ENCODE results near the gene TBCE.
A peak's percentile ranks its signal among the peaks of the same experiment; 100 is the strongest.

TBCE gene

GRCh38 chr1:235434001-235434400, 66.8 kb downstream of the TBCE start:
- DNase-seq (ENCODE audit: insufficient read length, low spot score) (no peak), FAIRE-seq (no peak)
- TF ChIP-seq CTCF (IDR thresholded peaks at IDR 0.05; ENCODE audit: insufficient read depth, missing control alignments): peak; percentile 18

DNA sequence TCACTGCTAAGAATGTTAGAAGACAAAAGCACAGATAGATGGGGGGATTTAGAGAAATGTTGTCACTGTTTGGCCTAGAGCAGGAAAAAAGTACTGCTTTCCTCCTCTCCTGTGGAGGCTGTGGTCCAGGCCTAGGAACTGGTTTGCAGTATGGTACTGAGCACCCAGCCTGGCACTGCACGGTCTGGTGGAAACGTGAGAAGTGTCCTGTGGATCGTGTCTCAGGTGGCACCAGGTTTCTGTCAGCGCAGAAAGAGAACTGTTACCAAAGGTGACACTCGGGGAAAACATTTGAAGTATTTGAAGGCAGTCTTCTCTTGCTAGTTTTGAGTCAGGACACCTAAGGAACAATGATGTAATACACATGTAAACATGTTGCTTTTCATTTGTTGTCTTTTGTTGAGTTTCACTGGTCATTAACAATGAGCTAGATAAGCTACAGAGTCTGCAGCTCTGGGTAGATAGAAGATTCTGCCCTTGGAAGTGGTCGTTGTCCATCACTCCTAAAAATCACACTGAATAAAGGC, 74.0 kb downstream of the TBCE start:
- TF ChIP-seq CTCF (IDR thresholded peaks at IDR 0.05; ENCODE audit: insufficient read depth, missing control alignments): no peak
- no peak for FAIRE-seq
- no peak for DNase-seq (ENCODE audit: insufficient read length, low spot score)

DNA sequence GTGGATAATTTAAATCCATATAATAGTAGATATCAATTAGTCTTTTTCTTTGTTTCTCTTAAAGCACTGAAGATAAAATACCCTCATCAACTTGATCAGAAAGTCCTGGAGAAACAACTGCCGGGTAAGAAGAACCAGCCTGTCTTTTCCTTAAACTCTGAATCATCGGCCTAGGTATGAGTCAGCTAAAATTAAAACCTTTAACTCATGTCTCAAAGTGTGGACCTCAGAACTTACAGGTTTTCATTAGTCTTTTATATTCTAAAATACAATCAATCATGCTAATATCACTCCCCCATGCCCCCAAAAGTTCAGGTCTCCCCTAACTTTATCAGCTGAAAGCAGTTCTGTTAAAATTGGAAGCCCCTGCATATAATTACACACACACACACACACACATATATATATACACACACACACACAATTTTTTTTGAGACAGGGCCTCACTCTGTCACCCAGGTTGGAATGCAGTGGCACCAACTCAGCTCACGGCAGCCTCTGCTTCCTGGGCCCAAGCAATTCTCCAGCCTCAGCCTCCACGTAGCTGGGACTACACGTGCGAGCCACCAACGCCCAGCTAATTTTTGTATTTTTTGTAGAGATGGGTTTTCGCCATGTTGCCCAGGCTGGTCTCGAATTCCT, 75.7 kb downstream of the TBCE start:
- no peak for TF ChIP-seq CTCF (IDR thresholded peaks at IDR 0.05; ENCODE audit: insufficient read depth, missing control alignments)
- DNase-seq (ENCODE audit: insufficient read length, low spot score) (no peak), FAIRE-seq (no peak)

DNA sequence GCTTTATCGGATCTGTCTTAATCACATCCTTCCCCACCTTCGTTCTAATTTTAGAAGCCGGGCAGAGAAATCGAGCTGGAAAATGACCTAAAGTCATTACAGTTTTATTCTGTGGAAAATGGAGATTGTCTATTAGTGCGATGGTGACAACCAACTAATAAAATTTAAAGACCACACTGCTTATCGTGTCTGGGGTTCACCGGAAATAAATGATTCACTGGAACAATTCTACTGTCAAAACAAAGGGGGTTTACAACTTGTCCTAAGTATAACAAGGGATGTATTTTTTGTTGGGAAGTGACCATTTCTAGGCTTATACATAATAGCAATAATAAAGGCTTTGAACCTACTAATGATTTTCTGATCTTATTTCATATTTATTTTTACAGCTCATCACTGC, 81.4 kb downstream of the TBCE start:
- DNase-seq (ENCODE audit: insufficient read length, low spot score): no peak
- no peak for TF ChIP-seq CTCF (IDR thresholded peaks at IDR 0.05; ENCODE audit: insufficient read depth, missing control alignments)

GRCh38 chr1:235450433-235450832, 83.2 kb downstream of the TBCE start:
- TF ChIP-seq CTCF (IDR thresholded peaks at IDR 0.05; ENCODE audit: insufficient read depth, missing control alignments): no peak
- DNase-seq (ENCODE audit: insufficient read length, low spot score): no peak
- peak; percentile 29 for FAIRE-seq

More for the DNA sequence above, 81.4 kb downstream of the TBCE start:
- peak; percentile 44 for FAIRE-seq

- no peak for TF ChIP-seq CTCF (IDR thresholded peaks at IDR 0.05; ENCODE audit: insufficient read depth, missing control alignments)
- FAIRE-seq (no peak), DNase-seq (ENCODE audit: insufficient read length, low spot score) (no peak)
Measured at GRCh38 chr1:235450886-235451483, 83.8 kb downstream of the TBCE start.

GRCh38 chr1:235454021-235454420, 86.8 kb downstream of the TBCE start:
- no peak for TF ChIP-seq CTCF (IDR thresholded peaks at IDR 0.05; ENCODE audit: insufficient read depth, missing control alignments)
- no peak for FAIRE-seq

More at GRCh38 chr1:235454021-235454420, 86.8 kb downstream of the TBCE start:
- DNase-seq (ENCODE audit: insufficient read length, low spot score): no peak
